Smooth muscle cell (in vitro differentiated cells): ENCODE data around the gene CAPN6. TPM values are rescaled to one million over a fixed set of nuclear protein-coding genes. Genes with fewer than 3 reads are reported as not detected.

Experiments
- DNase-seq: peaks from one replicate; lab custom pipeline; 2025; ENCODE audit not compliant: unreplicated experiment; lab: John Stamatoyannopoulos, UW
- H2AFZ ChIP-seq: fragments of 200-600 bp; sonication (generic); 2 replicates; pipeline ENCODE4 v1.6.0; 2016; ENCODE audit warnings: antibody characterized with exemption, low read depth, mild to moderate bottlenecking
- H3F3A ChIP-seq: fragments of 200-600 bp; sonication (generic); 2 replicates; pipeline ENCODE4 v1.6.0; 2017; ENCODE audit warnings: antibody characterized with exemption, low read depth
- H3K27ac ChIP-seq: fragments of 200-600 bp; sonication (generic); 2 replicates; pipeline ENCODE4 v1.5.1; 2016; ENCODE audit warnings: low read depth, mild to moderate bottlenecking
- H3K27me3 ChIP-seq: fragments of 200-600 bp; sonication (generic); 2 replicates; pipeline ENCODE4 v1.6.1; 2016; ENCODE audit warnings: low read depth, mild to moderate bottlenecking
- H3K36me3 ChIP-seq: fragments of 200-600 bp; sonication (generic); 2 replicates; pipeline ENCODE4 v1.5.1; 2016; ENCODE audit warnings: low read depth
- H3K4me1 ChIP-seq: fragments of 200-600 bp; sonication (generic); 2 replicates; pipeline ENCODE4 v1.5.1; 2016; ENCODE audit warnings: low read depth
- H3K4me2 ChIP-seq: fragments of 200-600 bp; sonication (generic); 2 replicates; pipeline ENCODE4 v1.6.0; 2016; ENCODE audit warnings: mild to moderate bottlenecking
- H3K4me3 ChIP-seq: fragments of 200-600 bp; sonication (generic); 2 replicates; pipeline ENCODE4 v1.5.1; 2016; ENCODE audit warnings: mild to moderate bottlenecking
- H3K79me2 ChIP-seq: fragments of 200-600 bp; sonication (generic); 2 replicates; pipeline ENCODE4 v1.6.0; 2016; ENCODE audit warnings: low read depth, mild to moderate bottlenecking
- H3K9ac ChIP-seq: fragments of 200-600 bp; sonication (generic); 2 replicates; pipeline ENCODE4 v1.6.0; 2016; ENCODE audit warnings: low read depth
- H3K9me3 ChIP-seq: fragments of 200-600 bp; sonication (generic); replicated peaks from 2 replicates; pipeline ENCODE4 v1.5.1; 2016; ENCODE audit warnings: low read depth
- H4K20me1 ChIP-seq: fragments of 200-600 bp; sonication (generic); 2 replicates; pipeline ENCODE4 v1.6.0; 2016; ENCODE audit warnings: low read depth
- CTCF ChIP-seq: fragments of 200-600 bp; sonication (generic); IDR thresholded peaks from 2 replicates; pipeline ENCODE4 v1.5.1; 2017; ENCODE audit warnings: borderline replicate concordance, mild to moderate bottlenecking, antibody characterized with exemption; ENCODE audit not compliant: insufficient read depth, poor library complexity, severe bottlenecking
- WGBS: methylation state at CpG from one replicate; pipeline ENCODE4 v1.1.7; 2016; ENCODE audit warnings: low lambda C conversion rate; 5-methylcytosine and 5-hydroxymethylcytosine counted together
- polyA plus RNA-seq: library from polyadenylated mRNA; unstranded; fragments of >200 nt; fragmentation: Nextera tagmentation; extraction: Ambion mirVana; gene quantifications from 2 replicates; pipeline ENCODE4 v1.2.1, GENCODE V29; 2016
- total RNA-seq: library from RNA; depleted of rRNA; stranded (reverse); fragments of >200 nt; gene quantifications from 2 replicates; pipeline ENCODE4 v1.2.3, GENCODE V29; 2014

The CAPN6 gene
- total and polyA plus RNA-seq, 2 experiments from 2014 or later, result 2.2 to 12.6 TPM

- Histone ChIP-seq H3K4me1 (peaks cover 26% of the 10 kb centered on the region), H3K27me3 (no peaks in the 10 kb centered on the region), H3K27ac (no peak overlapping the region), H3K9ac (no peak overlapping the region), H3K4me2 (no peak overlapping the region), H3K36me3 (no peaks in the 10 kb centered on the region), H4K20me1 (no peaks in the 10 kb centered on the region), H3K4me3 (no peak overlapping the region), H3K9me3 (no peaks in the 10 kb centered on the region), H2AFZ (no peak overlapping the region), H3K79me2 (no peaks in the 10 kb centered on the region), H3F3A (no peaks in the 10 kb centered on the region)
- DNase-seq, result no peak
- no peak for TF ChIP-seq CTCF
- WGBS, result 67% methylated on average over 2 of the region's 2 CpGs
Observed at GRCh38 chrX:111265486-111265885, 4.8 kb downstream of the CAPN6 start.

- Histone ChIP-seq H3K36me3 (no peaks in the 10 kb centered on the region), H3F3A (no peaks in the 10 kb centered on the region), H3K9ac (no peak overlapping the region), H3K9me3 (no peaks in the 10 kb centered on the region), H3K27ac (no peak overlapping the region), H2AFZ (no peak overlapping the region), H3K4me3 (no peak overlapping the region), H4K20me1 (no peaks in the 10 kb centered on the region), H3K27me3 (no peaks in the 10 kb centered on the region), H3K79me2 (no peaks in the 10 kb centered on the region), H3K4me1 (peaks cover 26% of the 10 kb centered on the region), H3K4me2 (no peak overlapping the region)
- 80% methylated on average over 2 of the region's 2 CpGs for WGBS
- no peak for TF ChIP-seq CTCF
- DNase-seq, result no peak
Observed at GRCh38 chrX:111264385-111264784, 5.9 kb downstream of the CAPN6 start.

DNA sequence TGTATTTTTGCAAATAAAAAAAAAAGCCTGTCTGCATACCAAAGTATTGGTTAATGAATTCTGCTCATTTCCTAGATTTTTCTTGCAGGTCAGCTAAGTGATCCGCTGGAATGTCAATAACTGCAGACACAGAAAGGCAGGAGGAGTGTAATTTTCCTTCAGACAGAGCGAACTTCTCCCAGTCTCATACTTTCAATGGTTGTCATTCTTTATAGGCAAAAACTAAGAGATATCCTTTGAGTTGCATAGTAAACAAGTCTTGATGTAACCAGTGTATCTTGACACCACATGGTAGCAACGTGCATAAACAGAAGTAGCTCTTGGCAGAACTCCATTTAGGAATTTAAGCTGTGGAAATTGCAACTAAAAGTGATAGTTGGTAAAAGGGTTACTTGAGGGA lies 8.2 kb downstream of the CAPN6 start:
- H3K4me2 ChIP-seq, result no peak overlapping the region
- peak overlapping the region; percentile 49 for H3K27ac ChIP-seq
- no peaks in the 10 kb centered on the region for H3K9me3 ChIP-seq
- H3F3A ChIP-seq, result no peaks in the 10 kb centered on the region
- H3K79me2 ChIP-seq, result no peaks in the 10 kb centered on the region
- no peak overlapping the region for H3K4me3 ChIP-seq
- H2AFZ ChIP-seq, result no peak overlapping the region
- no peak overlapping the region for H3K9ac ChIP-seq
- H4K20me1 ChIP-seq, result no peaks in the 10 kb centered on the region
- TF ChIP-seq CTCF, result no peak
- H3K36me3 ChIP-seq, result no peaks in the 10 kb centered on the region
- 50% methylated on average over 3 of the region's 3 CpGs for WGBS
- DNase-seq, result no peak
- H3K27me3 ChIP-seq, result no peaks in the 10 kb centered on the region
- H3K4me1 ChIP-seq, result peaks cover 24% of the 10 kb centered on the region

- no peak overlapping the region for H3K4me2 ChIP-seq
- H3K36me3 ChIP-seq, result no peaks in the 10 kb centered on the region
- H3K9me3 ChIP-seq, result no peaks in the 10 kb centered on the region
- H4K20me1 ChIP-seq, result no peaks in the 10 kb centered on the region
- no peak overlapping the region for H3K4me3 ChIP-seq
- H3K27ac ChIP-seq, result no peak overlapping the region
- H3K79me2 ChIP-seq, result no peaks in the 10 kb centered on the region
- H3F3A ChIP-seq, result no peaks in the 10 kb centered on the region
- no peak overlapping the region for H3K9ac ChIP-seq
- no peak overlapping the region for H2AFZ ChIP-seq
- DNase-seq, result no peak
- H3K27me3 ChIP-seq, result no peaks in the 10 kb centered on the region
- 91% methylated on average over 3 of the region's 3 CpGs for WGBS
- H3K4me1 ChIP-seq, result peaks cover 24% of the 10 kb centered on the region
- TF ChIP-seq CTCF, result no peak
Observed at GRCh38 chrX:111260451-111260850, 9.8 kb downstream of the CAPN6 start.
